ENCODE data around the gene CCDC9. TPM values are rescaled to one million over a fixed set of nuclear protein-coding genes. Genes with fewer than 3 reads are reported as not detected.
A peak's percentile ranks its signal among the peaks of the same experiment; 100 is the strongest.

Gene CCDC9
- total and polyA plus RNA-seq, 2 of the 13 experiments (the other 11 are each of a cell fraction or from before 2014, with no cell fraction given): 2.9 to 6.3 TPM

DNA sequence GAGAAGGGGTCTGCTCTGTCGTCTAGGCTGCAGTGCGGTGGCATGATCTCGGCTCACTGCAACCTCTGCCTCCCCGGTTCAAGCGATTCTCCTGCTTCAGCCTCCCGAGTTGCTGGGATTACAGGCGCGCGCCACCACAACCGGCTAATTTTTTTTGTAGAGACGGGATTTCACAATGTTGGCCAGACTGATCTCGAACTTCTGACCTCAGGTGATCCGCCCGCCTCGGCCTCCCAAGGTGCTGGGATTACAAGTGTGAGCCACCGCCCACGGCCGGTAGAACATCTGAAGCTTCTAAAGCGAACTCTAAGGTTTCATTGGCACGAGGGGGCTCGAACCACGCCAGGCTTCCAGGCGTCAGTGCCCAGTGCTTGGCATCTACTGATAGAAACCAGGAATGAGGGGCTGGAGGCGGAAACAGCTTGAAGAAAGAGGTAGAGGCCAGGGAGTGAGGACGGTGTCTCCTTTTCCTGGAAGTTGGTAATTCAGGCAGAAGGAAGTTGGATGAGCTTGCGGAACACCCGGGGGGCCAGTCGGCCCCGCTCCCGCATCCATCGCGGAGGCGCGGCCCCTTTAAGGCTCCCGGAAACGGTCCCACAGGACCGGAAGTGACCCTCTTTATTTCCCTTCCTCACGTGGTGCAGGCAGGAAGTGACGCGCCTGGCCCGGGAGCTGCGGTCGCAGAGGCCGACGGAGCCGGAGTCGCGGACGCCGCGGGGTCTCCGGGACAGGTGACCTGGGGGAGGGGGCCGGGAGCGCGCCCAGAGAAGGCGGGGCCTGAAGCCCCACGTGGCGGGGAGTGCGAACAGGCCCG lies at the start of gene CCDC9 (continued):
- TF ChIP-seq MAF1 (CRISPR knock-in tag; IDR thresholded peaks at IDR 0.05; ENCODE audit: borderline replicate concordance): peak; percentile 42; the same call in 1 of the 2 replicates
- TF ChIP-seq CEBPG (CRISPR knock-in tag; IDR thresholded peaks at IDR 0.05): peak; percentile 17; the same call in 1 of the 2 replicates
- TF ChIP-seq ZFP90 (CRISPR knock-in tag; IDR thresholded peaks at IDR 0.05; ENCODE audit: borderline replicate concordance): peak; percentile 77
- TF ChIP-seq CHD4 (IDR thresholded peaks at IDR 0.05; ENCODE audit: borderline replicate concordance, low read length): peak; percentile 61; the same call in 1 of the 2 replicates
- TF ChIP-seq ZNF44 (CRISPR knock-in tag; IDR thresholded peaks at IDR 0.05): no peak; the same call in 1 of the 2 replicates
- peak; percentile 28; the same call in 1 of the 2 replicates for TF ChIP-seq MTA1 (CRISPR knock-in tag; IDR thresholded peaks at IDR 0.05; ENCODE audit: borderline replicate concordance)
- no peak for TF ChIP-seq IKZF4 (CRISPR knock-in tag; IDR thresholded peaks at IDR 0.05; ENCODE audit: borderline replicate concordance, low read depth, not compliant biosample characterization)
- TF ChIP-seq ZNF225 (CRISPR knock-in tag; IDR thresholded peaks at IDR 0.05): no peak
- no peak for TF ChIP-seq ZNF777 (CRISPR knock-in tag; IDR thresholded peaks at IDR 0.05)
- TF ChIP-seq ZBTB38 (CRISPR knock-in tag; IDR thresholded peaks at IDR 0.05): peak; percentile 31; the same call in 1 of the 2 replicates
- TF ChIP-seq ZNF547 (CRISPR knock-in tag; IDR thresholded peaks at IDR 0.05): no peak; the same call in 1 of the 2 replicates
- TF ChIP-seq, protein P1, sequence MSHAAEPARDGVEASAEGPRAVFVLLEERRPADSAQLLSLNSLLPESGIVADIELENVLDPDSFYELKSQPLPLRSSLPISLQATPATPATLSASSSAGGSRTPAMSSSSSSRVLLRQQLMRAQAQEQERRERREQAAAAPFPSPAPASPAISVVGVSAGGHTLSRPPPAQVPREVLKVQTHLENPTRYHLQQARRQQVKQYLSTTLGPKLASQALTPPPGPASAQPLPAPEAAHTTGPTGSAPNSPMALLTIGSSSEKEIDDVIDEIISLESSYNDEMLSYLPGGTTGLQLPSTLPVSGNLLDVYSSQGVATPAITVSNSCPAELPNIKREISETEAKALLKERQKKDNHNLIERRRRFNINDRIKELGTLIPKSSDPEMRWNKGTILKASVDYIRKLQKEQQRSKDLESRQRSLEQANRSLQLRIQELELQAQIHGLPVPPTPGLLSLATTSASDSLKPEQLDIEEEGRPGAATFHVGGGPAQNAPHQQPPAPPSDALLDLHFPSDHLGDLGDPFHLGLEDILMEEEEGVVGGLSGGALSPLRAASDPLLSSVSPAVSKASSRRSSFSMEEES (CRISPR knock-in tag; IDR thresholded peaks at IDR 0.05): peak; percentile 83
- no peak for TF ChIP-seq TBX3 (IDR thresholded peaks at IDR 0.05; ENCODE audit: borderline replicate concordance)
- TF ChIP-seq ZNF577 (CRISPR knock-in tag; IDR thresholded peaks at IDR 0.05; ENCODE audit: borderline replicate concordance, low read depth): no peak
- TF ChIP-seq ZNF274 (CRISPR knock-in tag; IDR thresholded peaks at IDR 0.05): no peak
- no peak for TF ChIP-seq SKI (IDR thresholded peaks at IDR 0.05; ENCODE audit: partially characterized antibody)
- peak; percentile 59; the same call in 1 of the 2 replicates for TF ChIP-seq ZSCAN30 (CRISPR knock-in tag; IDR thresholded peaks at IDR 0.05)
- TF ChIP-seq SP2 (CRISPR knock-in tag; IDR thresholded peaks at IDR 0.05): peak; percentile 17; the same call in 1 of the 2 replicates
- no peak for TF ChIP-seq MZF1 (CRISPR knock-in tag; IDR thresholded peaks at IDR 0.05; ENCODE audit: borderline replicate concordance)
- TF ChIP-seq ZNF879 (CRISPR knock-in tag; IDR thresholded peaks at IDR 0.05): no peak
- 0 out of 2 replicates have a peak, but pooled peaks have one; percentile 20 for TF ChIP-seq ZFP41 (CRISPR knock-in tag; IDR thresholded peaks at IDR 0.05; ENCODE audit: borderline replicate concordance)
- TF ChIP-seq RBM22 (optimal IDR thresholded peaks at IDR 0.05; ENCODE audit: low read length): no peak
- TF ChIP-seq ESRRA (CRISPR knock-in tag; IDR thresholded peaks at IDR 0.05; ENCODE audit: low read depth): no peak; the same call in 1 of the 2 replicates
- TF ChIP-seq, protein P2, sequence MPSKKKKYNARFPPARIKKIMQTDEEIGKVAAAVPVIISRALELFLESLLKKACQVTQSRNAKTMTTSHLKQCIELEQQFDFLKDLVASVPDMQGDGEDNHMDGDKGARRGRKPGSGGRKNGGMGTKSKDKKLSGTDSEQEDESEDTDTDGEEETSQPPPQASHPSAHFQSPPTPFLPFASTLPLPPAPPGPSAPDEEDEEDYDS (CRISPR knock-in tag; IDR thresholded peaks at IDR 0.05): peak; percentile 62
- TF ChIP-seq, protein P3, sequence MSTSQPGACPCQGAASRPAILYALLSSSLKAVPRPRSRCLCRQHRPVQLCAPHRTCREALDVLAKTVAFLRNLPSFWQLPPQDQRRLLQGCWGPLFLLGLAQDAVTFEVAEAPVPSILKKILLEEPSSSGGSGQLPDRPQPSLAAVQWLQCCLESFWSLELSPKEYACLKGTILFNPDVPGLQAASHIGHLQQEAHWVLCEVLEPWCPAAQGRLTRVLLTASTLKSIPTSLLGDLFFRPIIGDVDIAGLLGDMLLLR (CRISPR knock-in tag; IDR thresholded peaks at IDR 0.05): no peak
- TF ChIP-seq, protein P4, sequence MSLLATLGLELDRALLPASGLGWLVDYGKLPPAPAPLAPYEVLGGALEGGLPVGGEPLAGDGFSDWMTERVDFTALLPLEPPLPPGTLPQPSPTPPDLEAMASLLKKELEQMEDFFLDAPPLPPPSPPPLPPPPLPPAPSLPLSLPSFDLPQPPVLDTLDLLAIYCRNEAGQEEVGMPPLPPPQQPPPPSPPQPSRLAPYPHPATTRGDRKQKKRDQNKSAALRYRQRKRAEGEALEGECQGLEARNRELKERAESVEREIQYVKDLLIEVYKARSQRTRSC (CRISPR knock-in tag; IDR thresholded peaks at IDR 0.05; ENCODE audit: low read depth): no peak
- TF ChIP-seq EHMT2 (IDR thresholded peaks at IDR 0.05; ENCODE audit: borderline replicate concordance, low read depth, low read length): no peak
